GM04503 (cell line): ENCODE measurements around the gene MTM1.

Source experiments
- DNase-seq: peaks from one replicate; pipeline ENCODE4 v3.0.0-alpha.2; 2012; ENCODE audit warnings: low read depth

The MTM1 gene

GRCh38 chrX:150548684-150549083, 19.7 kb upstream of the MTM1 start:
- no peak for DNase-seq

- no peak for DNase-seq
Observed at GRCh38 chrX:150551963-150552362, 16.5 kb upstream of the MTM1 start.

GRCh38 chrX:150558424-150558823, 10.0 kb upstream of the MTM1 start:
- DNase-seq: no peak

- no peak for DNase-seq
Observed at GRCh38 chrX:150564838-150565237, 3.6 kb upstream of the MTM1 start.

GRCh38 chrX:150565551-150565950, 2.9 kb upstream of the MTM1 start:
- no peak for DNase-seq

- DNase-seq: no peak
Observed at GRCh38 chrX:150566734-150567182, 1.7 kb upstream of the MTM1 start.

GRCh38 chrX:150567645-150568319, 639 bp upstream of the MTM1 start:
- DNase-seq: no peak

- DNase-seq: no peak
Observed at GRCh38 chrX:150569155-150569477, 695 bp downstream of the MTM1 start.

GRCh38 chrX:150570512-150570911, 2.1 kb downstream of the MTM1 start:
- no peak for DNase-seq

- no peak for DNase-seq
Observed at GRCh38 chrX:150572206-150572605, 3.8 kb downstream of the MTM1 start.

GRCh38 chrX:150573106-150573505, 4.7 kb downstream of the MTM1 start:
- no peak for DNase-seq

- DNase-seq: no peak
Observed at GRCh38 chrX:150573702-150574101, 5.3 kb downstream of the MTM1 start.

GRCh38 chrX:150574559-150575418, 6.4 kb downstream of the MTM1 start:
- no peak for DNase-seq

GRCh38 chrX:150575419-150575814, 7.0 kb downstream of the MTM1 start:
- DNase-seq: no peak

- no peak for DNase-seq
Observed at GRCh38 chrX:150577174-150577573, 8.8 kb downstream of the MTM1 start.

GRCh38 chrX:150581093-150581775, 12.8 kb downstream of the MTM1 start:
- peak; percentile 46 for DNase-seq

- no peak for DNase-seq
Observed at GRCh38 chrX:150582338-150582948, 14.0 kb downstream of the MTM1 start.

GRCh38 chrX:150587585-150588503, 19.4 kb downstream of the MTM1 start:
- DNase-seq: no peak

GRCh38 chrX:150594584-150594983, 26.2 kb downstream of the MTM1 start:
- DNase-seq: no peak

GRCh38 chrX:150599226-150599625, 30.8 kb downstream of the MTM1 start:
- no peak for DNase-seq

GRCh38 chrX:150602296-150602695, 33.9 kb downstream of the MTM1 start:
- no peak for DNase-seq
